Mucosa of descending colon (tissue), 3 donors: Measurements from ENCODE around the gene ATP8B3. TPM values are rescaled to one million over a fixed set of nuclear protein-coding genes. Genes with fewer than 3 reads are reported as not detected.

Experiments used
- ATAC-seq: fragments of 200-7000 bp; cut with Tn5 transposase; one replicate; pipeline ENCODE4 v1.9.1; 2020; ENCODE audit warnings: mild to moderate bottlenecking, moderate library complexity
- DNase-seq, 3 donors: peaks; one replicate each; pipeline ENCODE4 v3.0.0-alpha.2; 2020
- H3K36me3 ChIP-seq: fragments of 200-600 bp; one replicate; pipeline ENCODE4 v1.8.0; 2021; ENCODE audit warnings: low read depth, mild to moderate bottlenecking
- H3K4me1 ChIP-seq: fragments of 200-600 bp; one replicate; pipeline ENCODE4 v1.8.0; 2021; ENCODE audit warnings: low read depth, mild to moderate bottlenecking
- H3K4me3 ChIP-seq: fragments of 200-600 bp; one replicate; pipeline ENCODE4 v1.8.0; 2021; ENCODE audit warnings: mild to moderate bottlenecking
- H3K9me3 ChIP-seq: fragments of 200-600 bp; one replicate; pipeline ENCODE4 v1.8.0; 2021; ENCODE audit warnings: mild to moderate bottlenecking
- intact Hi-C, 2 donors: fragments of 100-400 bp; cut with DNase I in 1 of 2; cut with micrococcal nuclease in 1 of 2; formaldehyde crosslinking; loops; one replicate each; pipeline versions ENCODE4 v1.11.0 to v1.11.1; 2022; cut with DNase I, micrococcal nuclease
- total RNA-seq, 3 donors: library from RNA; stranded (reverse); fragmentation: NEBNext Ultra II Directional in 2 of 3; extraction: Animal tissue kit (Norgen Biotek cat#: 25700) in 2 of 3; gene quantifications; one replicate each; pipeline versions ENCODE4 v1.2.1 to v1.2.4, GENCODE V29; 2021 to 2023
- TF ChIP-seq, protein P1 (sequence below): fragments of 200-600 bp; IDR thresholded peaks from one replicate; pipeline ENCODE4 v1.8.0; 2022; ENCODE audit warnings: antibody characterized with exemption, mild to moderate bottlenecking
- donor health status: DM: no; HTN: no; CAD: no; lungs with moderate emphysema.
- donor health status: DM: no; HTN: no; CAD: no.
- donor health status: DM: no; HTN: yes; CAD: no.

Gene ATP8B3
- total RNA-seq, 3 donors from 2014 or later, result 0.55 to 1.2 (median 0.80) TPM

DNA sequence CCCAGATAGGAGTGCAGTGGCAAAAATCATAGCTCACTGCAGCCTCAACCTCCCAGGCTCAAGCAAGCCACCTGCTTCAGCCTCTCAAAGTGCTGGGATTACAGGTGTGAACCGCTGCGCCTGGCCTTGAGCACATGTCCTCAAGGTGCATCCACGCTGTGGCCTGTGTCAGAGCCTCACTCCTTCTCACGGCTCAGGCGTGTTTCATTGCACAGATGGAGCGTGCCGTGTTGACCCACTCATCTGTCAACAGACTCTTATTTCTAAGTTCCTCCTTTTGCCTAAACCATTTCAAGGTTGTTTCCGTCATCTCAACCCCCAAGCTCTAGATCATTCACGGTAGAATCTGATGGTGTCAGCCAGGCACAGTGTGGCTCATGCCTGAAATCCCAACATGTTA, 28.2 kb downstream of the ATP8B3 start:
- DNase-seq (no peak), ATAC-seq (no peak)
- H3K9me3 ChIP-seq, result no peaks in the 10 kb centered on the region
- no peaks in the 10 kb centered on the region for H3K36me3 ChIP-seq
- H3K4me3 ChIP-seq, result no peak overlapping the region
- intact Hi-C loops, result no loop called here
- TF ChIP-seq, protein P1, sequence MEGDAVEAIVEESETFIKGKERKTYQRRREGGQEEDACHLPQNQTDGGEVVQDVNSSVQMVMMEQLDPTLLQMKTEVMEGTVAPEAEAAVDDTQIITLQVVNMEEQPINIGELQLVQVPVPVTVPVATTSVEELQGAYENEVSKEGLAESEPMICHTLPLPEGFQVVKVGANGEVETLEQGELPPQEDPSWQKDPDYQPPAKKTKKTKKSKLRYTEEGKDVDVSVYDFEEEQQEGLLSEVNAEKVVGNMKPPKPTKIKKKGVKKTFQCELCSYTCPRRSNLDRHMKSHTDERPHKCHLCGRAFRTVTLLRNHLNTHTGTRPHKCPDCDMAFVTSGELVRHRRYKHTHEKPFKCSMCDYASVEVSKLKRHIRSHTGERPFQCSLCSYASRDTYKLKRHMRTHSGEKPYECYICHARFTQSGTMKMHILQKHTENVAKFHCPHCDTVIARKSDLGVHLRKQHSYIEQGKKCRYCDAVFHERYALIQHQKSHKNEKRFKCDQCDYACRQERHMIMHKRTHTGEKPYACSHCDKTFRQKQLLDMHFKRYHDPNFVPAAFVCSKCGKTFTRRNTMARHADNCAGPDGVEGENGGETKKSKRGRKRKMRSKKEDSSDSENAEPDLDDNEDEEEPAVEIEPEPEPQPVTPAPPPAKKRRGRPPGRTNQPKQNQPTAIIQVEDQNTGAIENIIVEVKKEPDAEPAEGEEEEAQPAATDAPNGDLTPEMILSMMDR, result no peak
- no peaks in the 10 kb centered on the region for H3K4me1 ChIP-seq

DNA sequence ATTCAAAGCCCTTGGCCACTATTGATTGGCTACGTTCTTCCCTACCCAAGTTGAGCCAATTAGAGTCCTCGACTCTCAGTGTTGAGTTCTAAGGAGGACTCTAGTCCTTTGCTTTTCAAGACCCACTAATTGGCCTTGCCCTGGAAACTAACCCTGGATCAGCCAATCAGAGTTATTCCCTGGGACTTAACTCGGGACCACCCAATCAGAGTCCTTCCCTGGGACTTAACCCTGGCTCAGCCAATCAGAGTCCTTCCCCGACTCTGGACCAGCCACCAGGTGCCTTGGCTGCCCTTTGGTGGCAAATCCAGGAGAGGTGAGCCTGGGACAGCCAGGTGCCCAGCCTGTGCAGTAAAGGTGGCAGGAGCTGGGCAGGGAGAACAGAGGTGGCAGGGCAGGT, 28.7 kb downstream of the ATP8B3 start:
- no peak for DNase-seq
- Histone ChIP-seq H3K4me3 (no peak overlapping the region), H3K4me1 (no peaks in the 10 kb centered on the region), H3K9me3 (no peaks in the 10 kb centered on the region), H3K36me3 (no peaks in the 10 kb centered on the region)
- TF ChIP-seq, protein P1, result no peak
- ATAC-seq, result no peak
- intact Hi-C loops, result no loop called here

DNA sequence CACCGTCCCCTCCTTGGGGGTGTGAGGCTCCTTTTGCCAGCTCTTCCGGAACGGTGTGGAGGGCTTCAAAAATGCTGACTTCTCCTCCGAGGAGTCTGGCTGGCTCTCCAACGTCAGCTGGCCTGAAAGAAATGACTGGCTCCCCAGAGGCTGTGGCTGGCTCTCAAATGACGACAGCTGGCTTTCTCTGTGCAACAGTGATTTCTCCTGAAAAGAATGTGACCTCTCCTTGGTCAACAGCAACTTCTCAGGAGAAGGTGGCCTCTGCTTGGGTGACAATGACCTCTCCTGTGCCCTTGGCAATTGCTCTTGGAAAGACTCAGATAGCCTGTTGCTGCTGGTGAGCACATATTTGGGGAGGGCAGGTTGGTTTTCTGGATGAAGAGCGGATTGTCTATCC, 29.6 kb downstream of the ATP8B3 start:
- TF ChIP-seq, protein P1, result no peak
- no peaks in the 10 kb centered on the region for H3K9me3 ChIP-seq
- intact Hi-C loops, result no loop called here
- no peaks in the 10 kb centered on the region for H3K36me3 ChIP-seq
- ATAC-seq, result no peak
- H3K4me3 ChIP-seq, result no peak overlapping the region
- DNase-seq, result no peak
- no peaks in the 10 kb centered on the region for H3K4me1 ChIP-seq

DNA sequence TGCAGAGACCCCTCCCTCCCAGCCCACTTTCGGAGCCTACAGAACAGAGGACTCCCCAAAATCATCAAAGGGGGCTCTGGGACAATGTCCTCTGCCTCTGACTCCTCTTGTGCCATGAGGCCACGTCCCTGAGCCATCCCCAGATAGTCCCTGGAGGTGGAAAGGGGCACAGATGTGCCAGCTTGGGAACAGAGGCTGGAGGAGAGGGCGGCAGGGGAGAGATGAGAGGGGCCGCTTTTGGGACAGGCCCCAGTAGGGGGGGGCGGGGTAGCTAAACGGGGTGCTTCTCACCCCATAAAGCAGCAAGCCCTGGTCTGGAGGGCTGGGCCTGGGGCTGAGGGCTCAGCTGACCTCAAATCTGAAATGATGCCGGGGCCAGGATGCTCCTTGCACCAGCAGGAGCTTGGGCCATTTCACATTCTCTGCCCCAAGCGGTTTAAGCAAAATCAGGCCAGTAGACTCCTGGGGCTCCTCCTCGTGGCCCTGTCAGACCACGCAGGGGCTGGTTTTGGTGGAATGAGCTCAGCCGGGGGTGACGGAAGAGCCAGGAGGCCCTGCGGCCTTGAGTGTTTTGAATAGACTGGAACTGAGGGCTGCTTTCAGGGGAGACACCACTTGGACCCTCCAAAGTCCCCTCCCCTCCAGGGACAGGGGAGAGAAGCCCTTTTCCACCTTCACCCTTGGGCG, 31.7 kb downstream of the ATP8B3 start:
- TF ChIP-seq, protein P1, result no peak
- DNase-seq (no peak), ATAC-seq (no peak)
- H3K4me3 ChIP-seq, result no peak overlapping the region
- H3K36me3 ChIP-seq, result no peaks in the 10 kb centered on the region
- H3K4me1 ChIP-seq, result no peaks in the 10 kb centered on the region
- intact Hi-C loops, result no loop called here
- no peaks in the 10 kb centered on the region for H3K9me3 ChIP-seq

DNA sequence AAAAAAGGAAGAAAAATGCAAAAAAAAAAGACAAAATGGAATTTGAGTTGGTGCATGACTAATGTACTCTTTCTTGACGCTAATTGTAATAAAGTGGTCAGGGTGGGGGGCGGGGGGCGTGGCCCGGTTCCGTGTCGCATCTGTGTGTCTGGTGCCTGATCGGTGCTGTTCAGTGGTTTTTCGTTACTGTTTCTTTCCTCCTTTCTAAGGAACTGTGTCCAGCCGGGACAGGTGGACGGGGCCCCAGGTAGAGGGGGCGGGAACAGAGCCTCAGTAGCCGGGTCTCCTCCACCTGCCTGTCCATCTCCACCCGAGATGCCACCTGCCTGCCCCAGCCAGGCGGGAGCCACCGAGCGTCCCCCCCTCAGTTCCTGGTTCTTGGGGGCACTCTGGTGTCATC, 32.5 kb downstream of the ATP8B3 start:
- Histone ChIP-seq H3K4me3 (no peak overlapping the region), H3K36me3 (no peaks in the 10 kb centered on the region), H3K9me3 (no peaks in the 10 kb centered on the region), H3K4me1 (no peaks in the 10 kb centered on the region)
- intact Hi-C loops, result no loop called here
- TF ChIP-seq, protein P1, result no peak
- DNase-seq (no peak), ATAC-seq (no peak)

DNA sequence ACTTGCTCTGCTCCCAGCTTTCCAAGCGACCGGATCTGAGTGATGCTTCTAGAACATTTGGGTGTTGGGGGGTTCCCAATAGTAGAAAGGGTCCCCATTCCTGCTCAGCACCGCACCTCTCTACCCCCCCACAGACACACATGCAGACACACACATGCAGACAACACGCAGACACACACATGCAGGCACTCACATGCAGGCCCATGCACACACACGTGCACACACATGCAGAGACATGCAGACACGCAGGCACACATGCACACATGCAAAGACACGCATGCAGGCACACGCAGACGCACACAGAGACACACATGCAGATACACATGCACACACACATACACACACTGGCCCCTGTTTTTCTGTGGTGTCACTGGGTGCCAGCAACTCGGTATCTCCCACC, 34.9 kb downstream of the ATP8B3 start:
- ATAC-seq, result no peak
- intact Hi-C loops, result no loop called here
- DNase-seq, result no peak
- H3K4me3 ChIP-seq, result no peak overlapping the region
- H3K9me3 ChIP-seq, result no peaks in the 10 kb centered on the region
- TF ChIP-seq, protein P1, result no peak
- H3K4me1 ChIP-seq, result no peaks in the 10 kb centered on the region
- H3K36me3 ChIP-seq, result no peaks in the 10 kb centered on the region
